Eye (tissue), 1 donor: ENCODE results near the gene ATP11A.

Experiments used
- DNase-seq: peaks from one replicate; pipeline ENCODE4 v3.0.0-alpha.2; 2015

ATP11A gene

DNA sequence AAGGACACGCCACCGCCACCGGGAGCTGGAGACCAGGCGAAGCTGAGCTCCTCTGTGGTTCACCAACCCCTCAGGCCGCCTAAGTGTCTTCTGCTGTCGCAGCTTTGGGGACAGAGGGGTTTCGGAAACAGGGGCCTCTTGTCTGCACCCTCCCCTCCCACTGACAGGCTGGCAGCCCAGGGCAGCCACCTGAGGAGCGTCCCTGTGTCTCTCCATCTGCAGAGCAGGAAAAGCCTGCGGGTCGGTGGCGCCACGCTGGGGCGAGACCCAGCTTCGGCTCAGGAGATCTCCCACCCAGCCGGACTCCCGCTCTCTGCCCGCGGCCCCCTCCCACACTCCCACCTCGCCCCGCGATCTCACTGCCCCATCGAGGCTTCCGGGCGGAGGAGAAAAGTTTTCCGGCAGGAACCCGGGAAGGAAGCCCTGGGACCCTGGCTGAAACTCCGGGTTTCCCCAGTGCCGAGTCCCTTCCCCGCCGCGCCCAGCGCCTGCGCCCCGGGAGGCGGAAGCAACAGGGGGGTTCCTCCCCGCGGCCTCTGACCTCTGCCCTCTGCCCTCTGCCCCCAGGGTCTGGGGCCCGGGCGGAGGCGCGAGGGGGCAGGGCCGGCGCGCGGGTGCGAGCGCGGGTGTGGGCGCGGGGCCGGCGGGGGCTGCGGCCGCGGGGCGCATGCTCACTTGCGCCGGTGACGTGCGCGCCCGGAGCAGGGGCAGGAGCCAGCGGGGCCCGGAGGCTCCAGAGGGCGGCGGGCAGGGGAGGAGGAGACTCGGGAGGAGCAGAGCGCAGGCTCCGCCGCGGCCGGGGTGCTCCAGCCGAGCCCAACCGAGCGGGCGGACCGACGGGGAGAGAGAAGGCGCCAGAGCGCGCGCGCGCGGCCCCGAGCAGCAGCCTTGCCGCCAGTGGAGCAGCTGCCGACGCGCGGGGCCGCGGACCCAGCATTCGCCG lies at the start of gene ATP11A:
Gene ATP11A (plus strand): TSS at position 736 of the 943 bp plus-strand sequence. CDS start 379 bp downstream, outside the sequence.
- peak; percentile 95 for DNase-seq

DNA sequence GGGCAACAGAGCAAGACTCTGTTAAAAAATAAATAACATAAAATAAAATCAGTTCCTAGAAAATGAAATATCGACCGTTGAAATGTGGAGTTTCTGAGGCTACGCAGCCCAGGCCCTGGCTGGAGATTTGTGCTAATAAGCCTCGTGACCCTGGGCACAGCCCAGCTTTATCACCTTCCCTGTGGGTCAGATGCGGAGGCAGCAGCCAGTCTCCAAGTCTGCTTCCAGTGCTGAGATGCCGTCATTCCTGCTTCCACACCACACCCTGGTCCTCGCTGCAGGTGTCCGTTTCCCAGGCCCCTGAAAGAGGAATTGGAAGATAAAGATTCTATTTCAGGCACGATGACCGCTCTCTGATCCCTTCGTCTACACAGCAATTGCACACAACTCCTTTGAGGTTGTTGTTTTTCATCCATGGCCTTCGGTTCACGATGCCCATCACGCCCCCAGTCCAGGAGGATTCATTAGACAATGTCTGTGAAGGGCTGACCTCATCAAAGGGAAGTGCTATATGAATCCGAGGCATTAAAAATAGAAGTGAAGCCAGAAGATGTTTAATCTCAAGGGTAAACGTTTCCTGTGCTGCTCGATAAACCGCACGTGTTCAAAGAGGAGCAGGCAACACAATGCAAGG lies 48.3 kb upstream of the ATP11A start:
- no peak for DNase-seq

- DNase-seq, result no peak
These were observed 47.8 kb upstream of the ATP11A start for GRCh38 chr13:112642090-112642460.

- DNase-seq, result no peak
These were observed 45.9 kb upstream of the ATP11A start for GRCh38 chr13:112643759-112644459.

DNA sequence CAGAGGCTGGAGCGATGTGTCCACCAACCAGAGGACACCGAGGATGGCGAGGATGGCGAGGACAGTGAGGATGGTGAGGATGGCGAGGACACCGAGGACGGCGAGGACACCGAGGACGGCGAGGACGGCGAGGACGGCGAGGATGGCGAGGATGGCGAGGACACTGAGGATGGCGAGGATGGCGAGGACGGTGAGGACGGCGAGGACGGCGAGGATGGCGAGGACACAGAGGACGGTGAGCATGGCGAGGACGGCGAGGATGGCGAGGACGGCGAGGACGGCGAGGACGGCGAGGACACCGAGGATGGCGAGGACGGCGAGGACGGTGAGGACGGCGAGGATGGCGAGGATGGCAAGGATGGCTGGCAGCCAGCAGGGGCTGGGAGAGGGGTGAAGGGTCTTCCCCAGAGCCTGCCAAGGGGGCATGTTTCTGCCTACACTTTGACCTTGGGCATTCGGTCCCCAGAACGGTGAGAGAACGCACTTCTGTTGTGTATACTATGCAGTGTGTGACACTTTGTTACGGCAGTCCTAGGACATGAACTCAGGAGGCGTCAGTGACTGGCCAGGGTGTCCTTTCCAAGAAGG lies 44.4 kb upstream of the ATP11A start:
- DNase-seq, result no peak

- DNase-seq, result no peak
These were observed 42.6 kb upstream of the ATP11A start for GRCh38 chr13:112647256-112647655.

GRCh38 chr13:112648101-112648500 lies 41.7 kb upstream of the ATP11A start:
- no peak for DNase-seq

- no peak for DNase-seq
These were observed 40.7 kb upstream of the ATP11A start for GRCh38 chr13:112648966-112649690.

GRCh38 chr13:112651311-112651710 lies 38.5 kb upstream of the ATP11A start:
- no peak for DNase-seq

DNA sequence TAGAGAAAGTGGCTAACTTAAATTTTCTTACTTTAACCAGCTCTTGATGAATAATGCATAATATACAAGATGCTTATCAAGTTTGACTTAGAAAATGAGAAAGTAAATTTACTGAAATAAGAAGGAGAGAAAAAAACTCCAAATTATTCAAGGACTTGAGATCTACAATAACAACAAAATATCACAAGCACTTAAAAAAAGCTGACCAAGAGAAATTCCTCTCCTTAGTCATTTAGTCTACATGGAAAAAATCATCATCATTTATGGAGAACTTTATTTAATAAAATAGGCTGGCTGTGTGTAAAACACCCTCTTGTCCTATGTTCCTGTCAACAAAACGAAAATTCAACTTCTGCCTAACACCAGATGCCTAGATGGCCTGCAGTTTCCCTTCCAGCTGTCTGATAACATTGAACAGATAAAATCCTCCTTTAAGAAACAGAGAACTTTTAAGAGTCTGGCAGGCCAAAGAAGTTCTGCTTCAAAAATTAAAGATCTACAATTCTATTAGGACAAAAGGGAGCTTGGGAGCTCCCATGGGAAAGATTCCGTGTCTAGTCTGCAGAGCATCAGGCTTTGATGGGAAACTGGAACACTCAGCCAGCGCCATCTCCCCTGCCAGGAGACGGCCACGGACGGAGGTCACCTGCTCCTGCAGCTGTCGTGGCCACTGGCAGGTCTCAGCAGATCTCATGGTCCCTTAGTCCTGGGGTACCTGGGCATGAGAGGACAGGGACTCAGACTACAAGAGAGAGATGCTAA lies 37.9 kb upstream of the ATP11A start:
- peak; percentile 61 for DNase-seq

GRCh38 chr13:112652512-112653070 lies 37.2 kb upstream of the ATP11A start:
- DNase-seq, result no peak

- DNase-seq, result no peak
These were observed 36.8 kb upstream of the ATP11A start for GRCh38 chr13:112653071-112653470.

GRCh38 chr13:112655913-112656312 lies 33.9 kb upstream of the ATP11A start:
- no peak for DNase-seq

DNA sequence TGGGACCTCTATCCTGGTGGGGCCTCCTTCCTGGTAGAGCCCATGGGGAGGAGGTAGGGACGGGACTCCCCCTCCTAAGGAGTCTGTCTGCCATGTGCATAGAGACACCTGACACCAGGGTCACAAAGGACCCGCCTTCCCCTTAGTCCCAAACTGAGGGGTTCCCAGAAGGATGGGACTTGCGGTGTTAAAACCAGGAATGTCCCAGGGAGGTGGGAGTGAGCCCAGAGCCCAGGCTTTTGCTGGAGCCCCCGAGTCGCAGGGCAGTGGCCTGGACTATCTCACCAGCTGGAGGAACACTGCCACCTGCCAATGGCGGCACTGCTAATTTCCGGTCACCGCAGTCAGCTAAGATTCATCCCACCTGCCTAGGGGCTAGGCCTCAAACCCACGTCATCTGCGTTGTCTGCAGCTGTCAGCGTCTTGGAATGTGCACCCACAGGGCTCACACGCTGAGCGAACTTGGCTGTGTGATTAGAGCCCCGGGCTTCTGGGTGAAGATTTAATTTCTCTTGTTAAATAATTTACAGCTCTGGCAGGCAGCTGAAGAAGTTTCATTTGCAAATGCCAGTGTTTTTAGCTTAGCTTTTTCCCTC lies 31.9 kb upstream of the ATP11A start:
- DNase-seq, result peak; percentile 83

DNA sequence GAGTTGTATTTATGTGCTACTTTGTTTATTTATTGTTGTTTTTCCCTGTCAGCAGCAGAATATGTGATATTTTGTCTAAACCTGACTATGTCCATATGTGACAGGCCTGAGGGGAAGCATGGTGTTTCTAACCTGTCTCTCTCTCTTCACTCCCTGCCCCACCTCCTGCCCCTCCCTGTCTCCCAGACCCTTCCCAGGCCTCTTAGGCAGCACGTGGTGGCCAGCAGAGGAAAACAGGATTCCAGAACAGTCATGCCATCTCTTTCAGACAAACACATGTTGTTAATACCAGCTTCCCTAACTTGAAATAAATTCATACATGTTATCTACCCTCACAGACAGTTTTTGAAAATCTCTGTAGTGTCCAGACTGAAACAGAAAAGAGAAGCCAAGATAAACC lies 31.0 kb upstream of the ATP11A start:
- no peak for DNase-seq

- no peak for DNase-seq
These were observed 28.5 kb upstream of the ATP11A start for GRCh38 chr13:112661291-112661690.

DNA sequence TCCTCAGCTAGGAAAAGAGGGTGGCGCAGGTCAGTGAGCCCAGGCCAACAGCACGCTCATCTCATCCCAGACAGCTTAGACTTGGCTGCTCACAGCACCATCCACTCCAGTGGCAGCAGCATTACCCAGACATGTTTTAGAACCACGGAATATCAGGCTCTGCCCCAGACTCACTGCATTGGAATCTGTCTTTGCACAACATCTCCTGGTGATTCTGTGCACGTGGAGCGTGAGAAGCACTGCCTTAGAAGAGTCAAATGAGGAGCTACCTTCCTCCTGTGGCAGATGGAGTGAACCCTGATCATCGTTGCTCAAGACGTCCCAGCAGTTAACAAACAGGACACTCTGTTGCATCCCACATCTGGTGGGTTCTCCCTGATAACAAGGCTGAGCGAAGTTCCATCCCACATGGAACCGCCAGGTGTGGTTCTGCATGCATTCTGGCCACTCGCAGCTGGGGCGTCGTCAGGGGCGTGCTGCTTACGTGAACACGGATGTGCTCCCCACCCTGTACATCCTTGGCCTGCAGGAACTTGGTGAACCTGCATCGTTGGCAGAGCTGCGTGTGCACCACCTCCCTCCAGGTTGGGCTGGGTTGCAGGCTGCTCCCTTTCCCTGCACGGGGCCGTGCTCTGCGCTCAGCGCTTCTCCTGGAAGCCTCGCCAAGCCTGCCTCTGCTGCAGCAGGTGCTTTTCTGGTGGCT lies 25.2 kb upstream of the ATP11A start:
- no peak for DNase-seq

DNA sequence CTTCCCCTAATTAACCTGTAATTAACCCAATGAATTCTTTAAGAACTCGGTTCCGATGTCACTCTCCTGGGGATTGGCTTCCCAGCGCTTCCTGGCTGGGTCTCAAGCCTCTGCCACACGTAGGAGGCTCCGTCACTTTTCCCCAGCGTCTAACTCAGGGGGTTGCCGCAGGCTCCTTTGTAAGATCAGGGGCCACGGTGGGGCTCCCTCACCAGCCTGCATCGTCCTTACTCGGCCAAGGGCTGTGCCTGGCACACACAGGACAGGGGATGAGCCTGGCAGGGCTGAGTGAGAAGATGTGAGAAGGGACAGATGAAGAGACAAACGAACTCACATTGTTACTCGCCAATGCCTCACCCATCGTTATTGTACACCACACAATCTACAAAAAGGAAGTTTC lies 20.9 kb upstream of the ATP11A start:
- peak; percentile 37 for DNase-seq

DNA sequence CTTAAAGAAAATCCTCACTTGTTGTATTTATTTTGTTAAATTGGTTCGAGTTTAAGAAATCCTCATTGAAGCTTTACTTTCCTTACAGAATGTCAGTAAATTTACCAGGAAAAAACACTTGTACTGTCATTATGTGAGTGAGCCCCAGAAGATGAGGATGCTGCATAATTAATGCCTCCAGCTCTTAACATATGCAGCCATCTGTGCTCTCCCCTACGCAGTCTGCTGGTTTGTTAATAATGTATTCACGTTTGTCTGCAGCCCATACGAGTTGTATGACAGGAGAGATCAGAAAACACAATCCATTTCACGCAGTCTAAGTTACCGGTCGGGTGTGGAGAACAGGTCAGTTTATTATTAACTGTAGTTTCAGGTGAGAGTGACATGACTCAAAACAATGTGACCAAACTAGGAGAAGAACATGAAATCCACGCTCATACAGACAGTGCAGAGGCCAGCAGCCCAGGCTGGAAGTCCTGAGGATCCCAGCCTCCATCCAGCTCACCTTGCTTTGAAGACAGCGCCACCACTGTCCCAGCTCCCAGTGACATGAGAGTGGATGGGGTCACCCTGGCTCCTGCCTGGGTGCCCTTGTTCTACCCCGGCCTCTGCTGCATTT lies 19.8 kb upstream of the ATP11A start:
- peak; percentile 79 for DNase-seq

DNA sequence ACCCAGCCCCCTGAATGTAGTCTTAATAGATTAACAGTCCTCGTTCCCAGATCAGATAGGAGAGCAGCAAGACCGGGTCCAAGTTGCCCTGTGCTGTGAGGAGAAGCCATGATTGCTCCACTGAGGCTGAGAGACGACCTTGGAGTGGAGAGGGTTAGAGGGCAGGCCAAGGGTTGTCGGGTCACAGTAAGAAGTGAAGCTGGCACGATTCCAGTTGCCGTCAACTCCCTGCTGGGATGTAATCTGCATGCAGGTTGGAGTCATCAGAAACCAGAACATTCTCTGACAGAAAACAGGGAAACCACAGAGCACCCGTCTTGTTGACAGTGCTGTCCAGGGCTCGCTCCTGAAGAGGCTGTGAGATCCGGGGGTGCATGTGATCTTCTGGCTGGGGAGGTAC lies 19.0 kb upstream of the ATP11A start:
- no peak for DNase-seq
